Osteocyte (in vitro differentiated cells): Measurements from ENCODE around the gene NPR1. TPM values are rescaled to one million over a fixed set of nuclear protein-coding genes. Genes with fewer than 3 reads are reported as not detected.

ENCODE experiments used
- DNase-seq: peaks from one replicate; pipeline ENCODE4 v3.0.0; 2021; ENCODE audit warnings: mixed read lengths; ENCODE audit not compliant: unreplicated experiment; ENCODE audit errors: extremely low spot score
- H3K27ac Mint-ChIP-seq: one replicate; pipeline ENCODE4 v1.8.0; 2021; ENCODE audit warnings: mild to moderate bottlenecking, mixed read lengths; ENCODE audit not compliant: unreplicated experiment
- H3K27me3 Mint-ChIP-seq: one replicate; pipeline ENCODE4 v1.8.0; 2021; ENCODE audit warnings: mixed read lengths; ENCODE audit not compliant: unreplicated experiment
- H3K36me3 Mint-ChIP-seq: one replicate; pipeline ENCODE4 v1.8.0; 2021; ENCODE audit warnings: mixed read lengths; ENCODE audit not compliant: unreplicated experiment
- H3K4me1 Mint-ChIP-seq: one replicate; pipeline ENCODE4 v1.8.0; 2021; ENCODE audit warnings: mixed read lengths; ENCODE audit not compliant: unreplicated experiment
- H3K4me3 Mint-ChIP-seq: one replicate; pipeline ENCODE4 v1.8.0; 2021; ENCODE audit warnings: mild to moderate bottlenecking, moderate library complexity, mixed read lengths; ENCODE audit not compliant: unreplicated experiment
- H3K9me3 Mint-ChIP-seq: one replicate; pipeline ENCODE4 v1.8.0; 2021; ENCODE audit warnings: mixed read lengths; ENCODE audit not compliant: unreplicated experiment
- CTCF ChIP-seq: fragments of 200-600 bp; sonication (generic); IDR thresholded peaks from 2 replicates; pipeline ENCODE4 v1.5.0; 2021; ENCODE audit warnings: antibody characterized with exemption, mild to moderate bottlenecking, moderate library complexity
- total RNA-seq: library from RNA; stranded (reverse); gene quantifications from 2 replicates; pipeline ENCODE4 v1.2.1, GENCODE V29; 2021

Gene NPR1
- total RNA-seq, 1 donor from 2014 or later, result 0.16 TPM

- H3K9me3 Mint-ChIP-seq, result no peaks in the 10 kb centered on the region
Observed at GRCh38 chr1:153693466-153693865, 15.0 kb downstream of the NPR1 start.

GRCh38 chr1:153696741-153697140 is 18.3 kb downstream of the NPR1 start:
- H3K4me1 Mint-ChIP-seq, result no peaks in the 10 kb centered on the region
- no peaks in the 10 kb centered on the region for H3K9me3 Mint-ChIP-seq
- DNase-seq, result no peak
- H3K27ac Mint-ChIP-seq, result no peak overlapping the region
- no peaks in the 10 kb centered on the region for H3K36me3 Mint-ChIP-seq
- TF ChIP-seq CTCF, result no peak
- peaks cover 2% of the 10 kb centered on the region for H3K27me3 Mint-ChIP-seq
- H3K4me3 Mint-ChIP-seq, result no peak overlapping the region

More at GRCh38 chr1:153693466-153693865, 15.0 kb downstream of the NPR1 start:
- peaks cover 6% of the 10 kb centered on the region for H3K27me3 Mint-ChIP-seq
- H3K36me3 Mint-ChIP-seq, result no peaks in the 10 kb centered on the region
- H3K4me1 Mint-ChIP-seq, result no peaks in the 10 kb centered on the region
- no peak overlapping the region for H3K4me3 Mint-ChIP-seq
- DNase-seq, result no peak
- no peak for TF ChIP-seq CTCF
- H3K27ac Mint-ChIP-seq, result no peak overlapping the region

- H3K27me3 Mint-ChIP-seq, result no peaks in the 10 kb centered on the region
- TF ChIP-seq CTCF, result no peak
- H3K4me1 Mint-ChIP-seq, result no peaks in the 10 kb centered on the region
- no peak overlapping the region for H3K4me3 Mint-ChIP-seq
- no peaks in the 10 kb centered on the region for H3K9me3 Mint-ChIP-seq
- no peak overlapping the region for H3K27ac Mint-ChIP-seq
- DNase-seq, result no peak
- no peaks in the 10 kb centered on the region for H3K36me3 Mint-ChIP-seq
Observed at GRCh38 chr1:153697191-153698019, 18.9 kb downstream of the NPR1 start.

- Mint-ChIP-seq H3K27ac (no peak overlapping the region), H3K9me3 (no peaks in the 10 kb centered on the region), H3K4me1 (no peaks in the 10 kb centered on the region), H3K4me3 (no peak overlapping the region), H3K36me3 (no peaks in the 10 kb centered on the region), H3K27me3 (no peaks in the 10 kb centered on the region)
- TF ChIP-seq CTCF, result no peak
- DNase-seq, result no peak
Observed at GRCh38 chr1:153698020-153698922, 19.8 kb downstream of the NPR1 start.
